ENCODE data around the gene GDE1. TPM values are rescaled to one million over a fixed set of nuclear protein-coding genes. Genes with fewer than 3 reads are reported as not detected.

GDE1 gene
- total and polyA plus RNA-seq, 7 experiments from 2014 or later = 16.6 to 27.6 (median 21.1) TPM

DNA sequence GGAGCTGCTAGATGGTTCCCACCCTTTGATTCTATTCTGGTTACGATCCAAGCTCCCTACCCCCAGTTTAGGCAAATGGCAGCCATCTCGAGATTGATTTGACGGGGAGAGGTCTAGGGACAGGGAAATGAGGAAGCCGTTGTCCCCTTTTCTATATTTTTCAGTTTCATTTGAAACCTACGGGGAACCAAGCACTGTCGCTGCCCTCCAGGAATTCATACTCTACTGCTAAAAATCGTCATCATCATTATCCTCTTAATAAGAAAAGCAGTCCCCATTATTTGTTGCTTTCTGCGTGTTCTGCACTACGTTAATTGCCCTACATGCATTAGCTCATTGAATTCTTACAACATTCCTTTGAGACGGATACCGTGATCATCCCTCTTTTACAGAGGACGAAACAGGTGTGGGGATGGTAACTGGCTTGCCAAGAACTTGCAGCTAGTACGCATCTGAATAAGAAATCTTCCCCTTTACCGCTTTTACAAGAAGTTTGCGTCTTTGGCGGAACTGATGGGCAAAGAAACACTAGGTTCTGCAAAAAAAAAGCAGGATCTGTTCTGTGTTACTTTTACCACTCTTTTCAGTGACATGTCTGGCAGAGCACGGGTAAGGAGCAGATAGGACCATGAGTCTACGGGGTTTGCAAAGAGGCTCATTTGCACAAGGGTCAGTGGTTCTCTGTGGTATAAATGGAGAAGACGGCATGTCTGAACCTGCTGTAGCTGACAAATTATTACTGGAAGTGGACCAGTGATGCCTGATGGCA is 2.9 kb upstream of the GDE1 start:
- peaks cover 0 to 15% (median 8%) of the 10 kb centered on the region in 5 donors for H3K36me3 Mint-ChIP-seq
- intact Hi-C loops (cut with micrococcal nuclease) = loop anchor here (1.0 to 10.0 kb wide), 6 partner anchors 362 to 1980 kb away; partner anchors contain the start of genes ARL6IP1 (in 1 of the 2), SMG1 (in 1 of the 2) and THUMPD1 (in 1 of the 2)
- DNase-seq (peak in 3 of 9 donors; percentile 7 to 17 (median 10)), ATAC-seq (no peak)
- Histone ChIP-seq H3K27me3 (ENCODE audit: control insufficient read depth in 2 of 2, insufficient read depth in 2 of 2, low read length in 2 of 2) (no peaks in the 10 kb centered on the region), H3K36me3 (ENCODE audit: control insufficient read depth in 2 of 3, insufficient read depth in 3 of 3, low read length in 3 of 3) (peaks cover 0 to 18% (median 0%) of the 10 kb centered on the region in 3 experiments), H3K27ac (ENCODE audit: low read depth, low read length) (peak overlapping the region; percentile 73), H3K4me3 (ENCODE audit: low read length) (peak overlapping the region; percentile 89), H3K9me3 (ENCODE audit: control insufficient read depth in 2 of 3, low read length in 3 of 3) (no peaks in the 10 kb centered on the region), H3K4me1 (ENCODE audit: control insufficient read depth in 2 of 2, insufficient read depth in 2 of 2, low read length in 2 of 2) (peaks cover 15 to 31% of the 10 kb centered on the region in 2 donors)
- H3K4me1 Mint-ChIP-seq = peaks cover 35 to 51% (median 45%) of the 10 kb centered on the region in 7 donors
- no peaks in the 10 kb centered on the region for H3K9me3 Mint-ChIP-seq
- ChIA-PET POLR2A (interaction anchor here (0.5 to 3.7 kb wide), 4 partner anchors 24 to 458 kb away, joined by 4 to 37 read pairs (median 6); partner anchors contain the start of genes COQ7 and VPS35L), CTCF (interaction anchor here (0.6 to 2.3 kb wide), 5 partner anchors 22 to 383 kb away, joined by 3 to 19 read pairs (median 4); partner anchors contain the start of gene VPS35L)
- no peaks in the 10 kb centered on the region for H3K27me3 Mint-ChIP-seq
- peak overlapping the region; percentile 92 to 100 (median 97) for H3K4me3 Mint-ChIP-seq
- peak overlapping the region; percentile 34 to 95 (median 83) for H3K27ac Mint-ChIP-seq

DNA sequence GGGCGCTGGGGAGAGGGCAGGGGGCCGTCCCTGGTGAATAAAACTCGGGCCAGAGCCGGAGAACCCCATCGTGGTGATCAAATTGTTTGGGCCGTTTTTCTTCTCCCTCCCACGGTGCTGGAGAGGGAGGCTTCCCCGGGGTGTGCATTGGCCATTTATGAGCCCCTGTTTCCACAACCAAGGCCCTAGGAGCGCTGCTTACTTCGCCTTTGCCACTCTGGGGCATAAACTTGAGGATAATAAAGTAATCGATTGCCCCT is 2.4 kb upstream of the GDE1 start:
- Histone ChIP-seq H3K9me3 (ENCODE audit: control insufficient read depth in 2 of 3, low read length in 3 of 3) (no peaks in the 10 kb centered on the region), H3K4me1 (ENCODE audit: control insufficient read depth in 2 of 2, insufficient read depth in 2 of 2, low read length in 2 of 2) (peaks cover 15 to 31% of the 10 kb centered on the region in 2 donors), H3K4me3 (ENCODE audit: low read length) (peak overlapping the region; percentile 89), H3K36me3 (ENCODE audit: control insufficient read depth in 2 of 3, insufficient read depth in 3 of 3, low read length in 3 of 3) (peaks cover 0 to 18% (median 0%) of the 10 kb centered on the region in 3 experiments), H3K27ac (ENCODE audit: low read depth, low read length) (peak overlapping the region; percentile 73), H3K27me3 (ENCODE audit: control insufficient read depth in 2 of 2, insufficient read depth in 2 of 2, low read length in 2 of 2) (no peaks in the 10 kb centered on the region)
- Mint-ChIP-seq H3K27me3 (no peaks in the 10 kb centered on the region), H3K4me3 (peak overlapping the region; percentile 92 to 100 (median 97)), H3K27ac (peak overlapping the region; percentile 34 to 95 (median 83)), H3K4me1 (peaks cover 35 to 55% (median 46%) of the 10 kb centered on the region in 7 donors), H3K9me3 (no peaks in the 10 kb centered on the region), H3K36me3 (peaks cover 0 to 15% (median 8%) of the 10 kb centered on the region in 5 donors)
- no peak for ATAC-seq
- ChIA-PET CTCF (interaction anchor here (0.6 to 2.3 kb wide), 4 partner anchors 31 to 383 kb away, joined by 3 to 19 read pairs (median 5); partner anchors contain the start of gene VPS35L), POLR2A (interaction anchor here (1.4 to 3.7 kb wide), 3 partner anchors 24 to 457 kb away, joined by 5 to 37 read pairs (median 6); partner anchors contain the start of genes COQ7 and VPS35L)
- intact Hi-C loops (cut with micrococcal nuclease) = loop anchor here (1.0 to 10.0 kb wide), 6 partner anchors 362 to 1981 kb away; partner anchors contain the start of genes ARL6IP1 (in 1 of the 2), SMG1 (in 1 of the 2) and THUMPD1 (in 1 of the 2)
- peak in 1 of 9 donors; percentile 24 for DNase-seq

DNA sequence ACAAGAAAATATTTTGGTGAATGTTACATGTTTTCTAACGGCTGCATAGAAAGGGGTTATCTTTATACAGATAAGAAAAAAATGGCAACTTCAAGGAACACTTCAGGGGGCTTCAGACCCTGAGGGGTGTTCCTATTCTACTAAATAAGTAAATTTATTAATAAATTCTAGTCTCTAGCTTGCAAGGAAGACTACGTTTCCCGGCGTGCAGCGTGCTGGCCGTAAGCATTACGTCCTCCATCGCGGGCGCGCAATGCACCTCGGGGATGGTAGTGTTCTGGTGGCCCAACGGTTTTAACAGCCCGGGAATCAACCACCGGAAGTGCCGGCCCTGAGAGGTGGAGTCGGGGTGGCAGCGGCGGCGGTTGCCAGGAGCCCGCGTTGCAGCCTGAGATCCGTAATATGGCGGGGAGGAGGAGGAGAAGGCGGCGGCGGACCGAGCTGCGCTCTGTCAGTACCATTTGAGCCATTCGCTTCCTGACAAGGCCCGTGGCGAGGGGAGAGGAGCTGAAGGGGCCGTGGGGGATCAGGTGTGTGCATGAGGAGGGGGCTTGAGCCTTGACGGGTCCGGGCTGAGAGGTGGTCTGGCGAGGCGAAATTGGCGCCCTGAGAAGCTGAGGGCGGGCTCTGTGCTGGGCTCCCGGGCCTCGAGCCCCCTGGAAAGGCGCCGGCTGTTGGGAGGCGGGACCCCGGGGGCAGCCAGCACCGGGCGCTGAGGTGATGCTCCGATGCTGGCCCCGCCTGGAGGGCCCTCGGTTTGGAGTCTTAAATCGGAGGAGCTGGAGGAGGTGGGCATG is 1.9 kb upstream of the GDE1 start, which contains the start of gene CCP110:
CCP110 (plus strand) TSS at position 384 of the 797 bp plus-strand sequence. CDS start 3,940 bp downstream, outside the sequence.
- Mint-ChIP-seq H3K4me3 (peak within 1 kb of the TSS; percentile 92 to 100 (median 97)), H3K4me1 (peaks cover 39 to 60% (median 49%) of the 10 kb centered on the region in 7 donors), H3K27me3 (no peaks in the 10 kb centered on the region), H3K27ac (peak within 1 kb of the TSS; percentile 83 to 95 (median 90)), H3K36me3 (peaks cover 0 to 13% (median 6%) of the 10 kb centered on the region in 5 donors), H3K9me3 (no peaks in the 10 kb centered on the region)
- intact Hi-C loops (cut with micrococcal nuclease) = loop anchor here (1.0 to 10.0 kb wide), 13 partner anchors 15 to 1981 kb away; partner anchors contain the start of genes ARL6IP1 (in 2 of the 2), COQ7 (in 2 of the 2), THUMPD1 (in 2 of the 2) and VPS35L (in 2 of the 2)
- Histone ChIP-seq H3K27ac (ENCODE audit: low read depth, low read length) (peak within 1 kb of the TSS; percentile 82), H3K4me3 (ENCODE audit: low read length) (peak within 1 kb of the TSS; percentile 89), H3K27me3 (ENCODE audit: control insufficient read depth in 2 of 2, insufficient read depth in 2 of 2, low read length in 2 of 2) (no peaks in the 10 kb centered on the region), H3K36me3 (ENCODE audit: control insufficient read depth in 2 of 3, insufficient read depth in 3 of 3, low read length in 3 of 3) (peaks cover 0 to 15% (median 0%) of the 10 kb centered on the region in 3 experiments), H3K4me1 (ENCODE audit: control insufficient read depth in 2 of 2, insufficient read depth in 2 of 2, low read length in 2 of 2) (peaks cover 15 to 31% of the 10 kb centered on the region in 2 donors), H3K9me3 (ENCODE audit: control insufficient read depth in 2 of 3, low read length in 3 of 3) (no peaks in the 10 kb centered on the region)
- CTCF ChIA-PET = interaction anchor here (0.6 to 2.3 kb wide), 5 partner anchors 22 to 608 kb away, joined by 3 to 19 read pairs (median 4); partner anchors contain the start of gene VPS35L
- DNase-seq = peak; percentile 82 to 94 (median 92)
- POLR2A ChIA-PET = interaction anchor here (0.6 to 3.7 kb wide), 4 partner anchors 25 to 733 kb away, joined by 3 to 37 read pairs (median 6); partner anchors contain the start of genes COQ7, RPS15A and VPS35L
- peak; percentile 90 for ATAC-seq

DNA sequence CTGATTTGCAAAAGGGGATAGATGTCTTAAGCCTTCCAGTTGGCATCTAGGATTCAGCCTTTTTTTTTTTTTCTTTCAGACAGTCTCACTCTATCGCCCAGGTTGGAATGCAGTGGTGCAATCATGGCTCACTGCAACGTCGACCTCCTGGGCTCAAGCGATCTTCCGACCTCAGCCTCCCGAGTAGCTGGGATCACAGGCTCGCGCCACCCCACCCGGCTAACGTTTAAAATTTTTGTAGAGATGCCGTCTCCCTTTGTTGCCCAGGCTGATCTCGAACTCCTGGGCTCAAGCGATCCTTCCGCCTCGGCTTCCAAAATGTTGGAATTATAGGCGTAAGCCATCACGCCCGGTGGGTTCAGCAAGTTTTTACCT is 1.3 kb upstream of the GDE1 start:
- peak overlapping the region in 3 of 9 donors; percentile 21 to 92 (median 89) for H3K27ac Mint-ChIP-seq
- peak overlapping the region; percentile 82 for H3K27ac ChIP-seq (ENCODE audit: low read depth, low read length)
- H3K36me3 Mint-ChIP-seq = peaks cover 0 to 9% (median 3%) of the 10 kb centered on the region in 5 donors
- no peak for DNase-seq
- H3K4me3 ChIP-seq (ENCODE audit: low read length) = no peak overlapping the region
- ATAC-seq = no peak
- H3K9me3 Mint-ChIP-seq = no peaks in the 10 kb centered on the region
- ChIA-PET POLR2A (interaction anchor here (0.6 to 3.7 kb wide), 3 partner anchors 32 to 733 kb away, joined by 3 to 37 read pairs (median 6); partner anchors contain the start of genes COQ7, RPS15A and VPS35L), CTCF (interaction anchor here (0.6 to 2.3 kb wide), 3 partner anchors 21 to 607 kb away, joined by 3 to 19 read pairs (median 4); partner anchors contain the start of gene VPS35L)
- H3K36me3 ChIP-seq (ENCODE audit: control insufficient read depth in 2 of 3, insufficient read depth in 3 of 3, low read length in 3 of 3) = peaks cover 0 to 9% (median 0%) of the 10 kb centered on the region in 3 experiments
- intact Hi-C loops (cut with micrococcal nuclease) = loop anchor here (1.0 to 10.0 kb wide), 12 partner anchors 14 to 1982 kb away; partner anchors contain the start of genes ARL6IP1 (in 2 of the 2), COQ7 (in 2 of the 2), THUMPD1 (in 2 of the 2) and VPS35L (in 2 of the 2)
- no peaks in the 10 kb centered on the region for H3K27me3 ChIP-seq (ENCODE audit: control insufficient read depth in 2 of 2, insufficient read depth in 2 of 2, low read length in 2 of 2)
- peaks cover 15 to 31% of the 10 kb centered on the region in 2 donors for H3K4me1 ChIP-seq (ENCODE audit: control insufficient read depth in 2 of 2, insufficient read depth in 2 of 2, low read length in 2 of 2)
- no peaks in the 10 kb centered on the region for H3K27me3 Mint-ChIP-seq
- H3K4me1 Mint-ChIP-seq = peaks cover 43 to 66% (median 54%) of the 10 kb centered on the region in 7 donors
- no peaks in the 10 kb centered on the region for H3K9me3 ChIP-seq (ENCODE audit: control insufficient read depth in 2 of 3, low read length in 3 of 3)
- peak overlapping the region in 5 of 10 donors; percentile 45 to 100 (median 94) for H3K4me3 Mint-ChIP-seq

DNA sequence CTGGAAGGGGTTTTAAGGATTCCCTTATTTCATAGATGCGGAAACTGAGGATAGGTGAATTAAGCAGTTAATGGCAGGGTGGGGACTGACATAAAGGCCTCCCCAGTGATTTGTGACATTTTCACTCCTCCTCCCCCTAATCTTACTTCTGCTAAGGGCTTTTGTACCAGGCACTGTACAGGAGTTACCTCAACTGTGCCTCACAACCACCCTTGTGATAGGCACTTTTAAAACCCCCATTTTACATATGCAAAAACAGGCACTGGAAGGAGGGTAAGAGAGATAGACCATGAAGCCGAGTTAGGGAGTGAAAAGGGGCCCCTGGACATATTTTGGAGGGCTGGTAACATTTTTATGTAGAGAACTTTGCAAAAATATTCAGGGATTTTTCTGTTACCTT is 862 bp upstream of the GDE1 start:
- POLR2A ChIA-PET = interaction anchor here (3.7 kb wide), 1 partner anchor 33 kb away, joined by 37 read pairs; the partner anchor contains the start of gene VPS35L
- peak overlapping the region in 7 of 10 donors; percentile 86 to 98 (median 95) for H3K4me3 Mint-ChIP-seq
- intact Hi-C loops (cut with micrococcal nuclease) = loop anchor here (1.0 to 10.0 kb wide), 12 partner anchors 14 to 1982 kb away; partner anchors contain the start of genes ARL6IP1 (in 2 of the 2), COQ7 (in 2 of the 2), IQCK (in 2 of the 2) and KNOP1 (in 2 of the 2)
- H3K27ac Mint-ChIP-seq = peak overlapping the region in 6 of 9 donors; percentile 72 to 93 (median 88)
- no peak overlapping the region for H3K4me3 ChIP-seq (ENCODE audit: low read length)
- H3K9me3 Mint-ChIP-seq = no peaks in the 10 kb centered on the region
- no peaks in the 10 kb centered on the region for H3K9me3 ChIP-seq (ENCODE audit: control insufficient read depth in 2 of 3, low read length in 3 of 3)
- H3K27me3 ChIP-seq (ENCODE audit: control insufficient read depth in 2 of 2, insufficient read depth in 2 of 2, low read length in 2 of 2) = no peaks in the 10 kb centered on the region
- H3K27ac ChIP-seq (ENCODE audit: low read depth, low read length) = peak overlapping the region; percentile 82
- H3K27me3 Mint-ChIP-seq = no peaks in the 10 kb centered on the region
- H3K4me1 Mint-ChIP-seq = peaks cover 43 to 66% (median 54%) of the 10 kb centered on the region in 7 donors
- CTCF ChIA-PET = interaction anchor here (1.0 kb wide), 2 partner anchors 21 to 33 kb away, joined by 3 read pairs; partner anchors contain the start of gene VPS35L
- H3K36me3 Mint-ChIP-seq = peaks cover 0 to 9% (median 3%) of the 10 kb centered on the region in 5 donors
- peaks cover 0 to 9% (median 0%) of the 10 kb centered on the region in 3 experiments for H3K36me3 ChIP-seq (ENCODE audit: control insufficient read depth in 2 of 3, insufficient read depth in 3 of 3, low read length in 3 of 3)
- ATAC-seq (no peak), DNase-seq (no peak)
- H3K4me1 ChIP-seq (ENCODE audit: control insufficient read depth in 2 of 2, insufficient read depth in 2 of 2, low read length in 2 of 2) = peaks cover 15 to 31% of the 10 kb centered on the region in 2 donors
